Neural cell (in vitro differentiated cells): ENCODE data around the gene AUNIP.

ENCODE experiments used
- EP300 ChIP-seq: fragments of 450-650 bp; conservative IDR thresholded peaks from 2 replicates; pipeline ENCODE4 v1.6.1; 2014; ENCODE audit warnings: antibody characterized with exemption, mild to moderate bottlenecking, moderate library complexity; ENCODE audit not compliant: poor library complexity, severe bottlenecking
- EZH2 ChIP-seq: fragments of 200-600, 300-800 bp; shearing (Covaris generic), sonication (generic); IDR thresholded peaks from 2 replicates; pipeline ENCODE4 v1.6.1; 2014; ENCODE audit warnings: antibody characterized with exemption, low read length, borderline replicate concordance, mild to moderate bottlenecking; ENCODE audit not compliant: insufficient read depth, poor library complexity, severe bottlenecking
- MXI1 ChIP-seq: fragments of 450-650 bp; conservative IDR thresholded peaks from 2 replicates; pipeline ENCODE4 v1.6.1; 2014; ENCODE audit warnings: antibody characterized with exemption, mild to moderate bottlenecking; ENCODE audit not compliant: poor library complexity, severe bottlenecking
- POLR2AphosphoS5 ChIP-seq: IDR thresholded peaks from 2 replicates; pipeline ENCODE4 v1.6.1; 2012
- RAD21 ChIP-seq: fragments of 450-650 bp; conservative IDR thresholded peaks from 2 replicates; pipeline ENCODE4 v1.6.1; 2014; ENCODE audit warnings: antibody characterized with exemption, mild to moderate bottlenecking, moderate library complexity
- SMC3 ChIP-seq: fragments of 450-650 bp; conservative IDR thresholded peaks from 2 replicates; pipeline ENCODE4 v1.6.1; 2014; ENCODE audit warnings: antibody characterized with exemption, mild to moderate bottlenecking, moderate library complexity; ENCODE audit not compliant: poor library complexity
- TAF1 ChIP-seq: IDR thresholded peaks from 2 replicates; pipeline ENCODE4 v1.6.1; 2012; ENCODE audit warnings: low read depth
- TF ChIP-seq, protein P1 (sequence below): fragments of 450-650 bp; IDR thresholded peaks from 2 replicates; pipeline ENCODE4 v1.5.1; 2014; ENCODE audit warnings: antibody characterized with exemption, mild to moderate bottlenecking, moderate library complexity; ENCODE audit not compliant: poor library complexity, severe bottlenecking
- TF ChIP-seq, protein P2 (sequence below): IDR thresholded peaks from 2 replicates; pipeline ENCODE4 v1.6.1; 2012; ENCODE audit warnings: borderline replicate concordance

DNA sequence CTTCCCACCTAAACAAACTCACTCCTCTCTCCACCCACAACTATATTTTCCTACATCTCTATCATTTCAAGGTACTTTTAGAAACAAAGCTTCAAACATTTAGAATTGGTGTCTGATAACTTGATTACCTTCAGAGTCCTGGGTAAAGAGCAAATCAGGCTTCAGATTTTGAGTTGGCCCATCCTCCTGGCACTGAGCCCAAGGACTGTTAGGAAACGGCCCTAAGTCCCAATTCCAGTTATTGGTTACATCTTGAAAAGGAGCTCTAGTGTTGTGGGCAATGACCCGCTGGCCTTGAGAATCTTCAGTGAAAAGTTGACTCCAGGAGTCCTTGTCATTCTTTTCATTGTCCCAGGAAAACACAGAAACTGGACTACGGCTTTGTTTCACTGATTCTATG is 24.4 kb downstream of the AUNIP start:
- TF ChIP-seq, protein P1, sequence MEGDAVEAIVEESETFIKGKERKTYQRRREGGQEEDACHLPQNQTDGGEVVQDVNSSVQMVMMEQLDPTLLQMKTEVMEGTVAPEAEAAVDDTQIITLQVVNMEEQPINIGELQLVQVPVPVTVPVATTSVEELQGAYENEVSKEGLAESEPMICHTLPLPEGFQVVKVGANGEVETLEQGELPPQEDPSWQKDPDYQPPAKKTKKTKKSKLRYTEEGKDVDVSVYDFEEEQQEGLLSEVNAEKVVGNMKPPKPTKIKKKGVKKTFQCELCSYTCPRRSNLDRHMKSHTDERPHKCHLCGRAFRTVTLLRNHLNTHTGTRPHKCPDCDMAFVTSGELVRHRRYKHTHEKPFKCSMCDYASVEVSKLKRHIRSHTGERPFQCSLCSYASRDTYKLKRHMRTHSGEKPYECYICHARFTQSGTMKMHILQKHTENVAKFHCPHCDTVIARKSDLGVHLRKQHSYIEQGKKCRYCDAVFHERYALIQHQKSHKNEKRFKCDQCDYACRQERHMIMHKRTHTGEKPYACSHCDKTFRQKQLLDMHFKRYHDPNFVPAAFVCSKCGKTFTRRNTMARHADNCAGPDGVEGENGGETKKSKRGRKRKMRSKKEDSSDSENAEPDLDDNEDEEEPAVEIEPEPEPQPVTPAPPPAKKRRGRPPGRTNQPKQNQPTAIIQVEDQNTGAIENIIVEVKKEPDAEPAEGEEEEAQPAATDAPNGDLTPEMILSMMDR = no peak
- TF ChIP-seq, protein P2, sequence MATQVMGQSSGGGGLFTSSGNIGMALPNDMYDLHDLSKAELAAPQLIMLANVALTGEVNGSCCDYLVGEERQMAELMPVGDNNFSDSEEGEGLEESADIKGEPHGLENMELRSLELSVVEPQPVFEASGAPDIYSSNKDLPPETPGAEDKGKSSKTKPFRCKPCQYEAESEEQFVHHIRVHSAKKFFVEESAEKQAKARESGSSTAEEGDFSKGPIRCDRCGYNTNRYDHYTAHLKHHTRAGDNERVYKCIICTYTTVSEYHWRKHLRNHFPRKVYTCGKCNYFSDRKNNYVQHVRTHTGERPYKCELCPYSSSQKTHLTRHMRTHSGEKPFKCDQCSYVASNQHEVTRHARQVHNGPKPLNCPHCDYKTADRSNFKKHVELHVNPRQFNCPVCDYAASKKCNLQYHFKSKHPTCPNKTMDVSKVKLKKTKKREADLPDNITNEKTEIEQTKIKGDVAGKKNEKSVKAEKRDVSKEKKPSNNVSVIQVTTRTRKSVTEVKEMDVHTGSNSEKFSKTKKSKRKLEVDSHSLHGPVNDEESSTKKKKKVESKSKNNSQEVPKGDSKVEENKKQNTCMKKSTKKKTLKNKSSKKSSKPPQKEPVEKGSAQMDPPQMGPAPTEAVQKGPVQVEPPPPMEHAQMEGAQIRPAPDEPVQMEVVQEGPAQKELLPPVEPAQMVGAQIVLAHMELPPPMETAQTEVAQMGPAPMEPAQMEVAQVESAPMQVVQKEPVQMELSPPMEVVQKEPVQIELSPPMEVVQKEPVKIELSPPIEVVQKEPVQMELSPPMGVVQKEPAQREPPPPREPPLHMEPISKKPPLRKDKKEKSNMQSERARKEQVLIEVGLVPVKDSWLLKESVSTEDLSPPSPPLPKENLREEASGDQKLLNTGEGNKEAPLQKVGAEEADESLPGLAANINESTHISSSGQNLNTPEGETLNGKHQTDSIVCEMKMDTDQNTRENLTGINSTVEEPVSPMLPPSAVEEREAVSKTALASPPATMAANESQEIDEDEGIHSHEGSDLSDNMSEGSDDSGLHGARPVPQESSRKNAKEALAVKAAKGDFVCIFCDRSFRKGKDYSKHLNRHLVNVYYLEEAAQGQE = no peak
- no peak for TF ChIP-seq EP300
- TF ChIP-seq POLR2AphosphoS5 = no peak
- no peak for TF ChIP-seq TAF1
- no peak for TF ChIP-seq MXI1
- no peak for TF ChIP-seq EZH2
- no peak for TF ChIP-seq SMC3
- TF ChIP-seq RAD21 = no peak
